OCI-LY1 (cell line): Measurements from ENCODE around the gene ZC3H6.

Source experiments
- H2AFZ ChIP-seq: fragments of 200-600 bp; sonication (generic), shearing (Covaris generic); 2 replicates; pipeline ENCODE4 v1.6.0; 2014; ENCODE audit warnings: antibody characterized with exemption, mild to moderate bottlenecking, low read length
- H3F3A ChIP-seq: fragments of 200-600 bp; sonication (generic), shearing (Covaris generic); 2 replicates; pipeline ENCODE4 v1.6.0; 2014; ENCODE audit warnings: mild to moderate bottlenecking, antibody characterized with exemption, low read length, moderate library complexity; ENCODE audit not compliant: insufficient read depth
- H3K27ac ChIP-seq: fragments of 200-600 bp; sonication (generic); 2 replicates; pipeline ENCODE4 v1.5.1; 2014; ENCODE audit warnings: low read length, mixed run types, mild to moderate bottlenecking, low read depth; ENCODE audit not compliant: poor library complexity, severe bottlenecking
- H3K27me3 ChIP-seq: fragments of 200-600 bp; sonication (generic); 2 replicates; pipeline ENCODE4 v1.6.0; 2014; ENCODE audit warnings: antibody characterized with exemption, mild to moderate bottlenecking, low read length, moderate library complexity; ENCODE audit not compliant: insufficient read depth
- H3K36me3 ChIP-seq: fragments of 200-600 bp; sonication (generic); 2 replicates; pipeline ENCODE4 v1.6.1; 2014; ENCODE audit warnings: mild to moderate bottlenecking, antibody characterized with exemption, low read length, moderate library complexity, mixed read lengths; ENCODE audit not compliant: insufficient read depth
- H3K4me1 ChIP-seq: fragments of 200-600 bp; sonication (generic); 2 replicates; pipeline ENCODE4 v1.5.1; 2014; ENCODE audit warnings: mild to moderate bottlenecking, low read length, moderate library complexity; ENCODE audit not compliant: insufficient read depth, severe bottlenecking
- H3K4me2 ChIP-seq: fragments of 200-600 bp; sonication (generic), shearing (Covaris generic); 2 replicates; pipeline ENCODE4 v1.6.1; 2014; ENCODE audit warnings: low read length
- H3K4me3 ChIP-seq: fragments of 200-600 bp; sonication (generic); 2 replicates; pipeline ENCODE4 v1.5.1; 2014; ENCODE audit warnings: low read length, low read depth, mild to moderate bottlenecking, mixed read lengths; ENCODE audit not compliant: poor library complexity, severe bottlenecking
- H3K79me2 ChIP-seq: fragments of 200-600 bp; shearing (Covaris generic); 2 replicates; pipeline ENCODE4 v1.6.1; 2016; ENCODE audit warnings: mixed run types, low read length, mixed read lengths; ENCODE audit not compliant: insufficient read depth
- H3K9ac ChIP-seq: fragments of 200-600 bp; sonication (generic), shearing (Covaris generic); 2 replicates; pipeline ENCODE4 v1.6.1; 2014; ENCODE audit warnings: mild to moderate bottlenecking, low read length, mixed read lengths
- H3K9me2 ChIP-seq: fragments of 200-600 bp; sonication (generic), shearing (Covaris generic); 2 replicates; pipeline ENCODE4 v1.6.1; 2014; ENCODE audit warnings: low read depth, mild to moderate bottlenecking, low read length, mixed read lengths
- H3K9me3 ChIP-seq: fragments of 200-600 bp; shearing (Covaris generic); 2 replicates; pipeline ENCODE4 v1.6.1; 2014; ENCODE audit warnings: low read length, mixed read lengths
- H4K20me1 ChIP-seq: fragments of 200-600 bp; sonication (generic), shearing (Covaris generic); 2 replicates; pipeline ENCODE4 v1.6.0; 2016; ENCODE audit warnings: mild to moderate bottlenecking, low read length; ENCODE audit not compliant: insufficient read depth
- EZH2 ChIP-seq: fragments of 200-600 bp; sonication (generic), shearing (Covaris generic); IDR thresholded peaks from 2 replicates; pipeline ENCODE4 v1.8.0; 2017; ENCODE audit warnings: borderline replicate concordance, mixed run types, mild to moderate bottlenecking, antibody characterized with exemption, low read length, moderate library complexity, mixed read lengths
- TF ChIP-seq, protein P1 (sequence below): fragments of 200-600 bp; sonication (generic), shearing (Covaris generic); IDR thresholded peaks from 2 replicates; pipeline ENCODE4 v1.5.1; 2017; ENCODE audit warnings: mild to moderate bottlenecking, antibody characterized with exemption, low read length, moderate library complexity, mixed read lengths

ZC3H6 gene

GRCh38 chr2:112317303-112318158 is 42.1 kb downstream of the ZC3H6 start:
- H2AFZ ChIP-seq, result no peak overlapping the region
- H3K27ac ChIP-seq, result no peak overlapping the region
- no peak overlapping the region for H3K4me3 ChIP-seq
- H4K20me1 ChIP-seq, result no peaks in the 10 kb centered on the region
- H3K9me3 ChIP-seq, result no peaks in the 10 kb centered on the region
- no peaks in the 10 kb centered on the region for H3F3A ChIP-seq
- H3K4me2 ChIP-seq, result no peak overlapping the region
- H3K9me2 ChIP-seq, result no peaks in the 10 kb centered on the region
- H3K79me2 ChIP-seq, result no peaks in the 10 kb centered on the region
- no peak for TF ChIP-seq EZH2
- TF ChIP-seq, protein P1, sequence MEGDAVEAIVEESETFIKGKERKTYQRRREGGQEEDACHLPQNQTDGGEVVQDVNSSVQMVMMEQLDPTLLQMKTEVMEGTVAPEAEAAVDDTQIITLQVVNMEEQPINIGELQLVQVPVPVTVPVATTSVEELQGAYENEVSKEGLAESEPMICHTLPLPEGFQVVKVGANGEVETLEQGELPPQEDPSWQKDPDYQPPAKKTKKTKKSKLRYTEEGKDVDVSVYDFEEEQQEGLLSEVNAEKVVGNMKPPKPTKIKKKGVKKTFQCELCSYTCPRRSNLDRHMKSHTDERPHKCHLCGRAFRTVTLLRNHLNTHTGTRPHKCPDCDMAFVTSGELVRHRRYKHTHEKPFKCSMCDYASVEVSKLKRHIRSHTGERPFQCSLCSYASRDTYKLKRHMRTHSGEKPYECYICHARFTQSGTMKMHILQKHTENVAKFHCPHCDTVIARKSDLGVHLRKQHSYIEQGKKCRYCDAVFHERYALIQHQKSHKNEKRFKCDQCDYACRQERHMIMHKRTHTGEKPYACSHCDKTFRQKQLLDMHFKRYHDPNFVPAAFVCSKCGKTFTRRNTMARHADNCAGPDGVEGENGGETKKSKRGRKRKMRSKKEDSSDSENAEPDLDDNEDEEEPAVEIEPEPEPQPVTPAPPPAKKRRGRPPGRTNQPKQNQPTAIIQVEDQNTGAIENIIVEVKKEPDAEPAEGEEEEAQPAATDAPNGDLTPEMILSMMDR, result no peak
- no peaks in the 10 kb centered on the region for H3K36me3 ChIP-seq
- no peaks in the 10 kb centered on the region for H3K27me3 ChIP-seq
- H3K4me1 ChIP-seq, result no peaks in the 10 kb centered on the region
- H3K9ac ChIP-seq, result no peak overlapping the region

DNA sequence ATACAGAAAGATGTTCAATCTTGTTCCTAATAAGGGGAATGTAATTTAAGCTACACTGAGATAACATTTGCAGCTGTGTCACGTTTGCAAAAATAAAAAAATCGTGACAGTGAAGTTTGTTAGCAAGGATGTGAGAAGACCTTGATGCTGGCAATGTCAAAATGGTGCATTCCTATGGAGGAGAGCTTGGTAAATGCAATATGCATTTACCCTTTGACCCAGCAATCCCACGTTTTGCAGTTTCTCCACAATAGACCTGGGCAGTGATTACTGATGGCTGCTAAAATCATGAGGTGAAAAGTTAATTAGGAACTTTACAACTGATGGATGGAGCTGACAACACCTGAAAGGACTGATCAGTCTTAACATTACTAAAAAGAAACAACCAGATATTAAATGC is 43.1 kb downstream of the ZC3H6 start:
- H3K4me2 ChIP-seq, result no peak overlapping the region
- H3K27me3 ChIP-seq, result no peaks in the 10 kb centered on the region
- no peaks in the 10 kb centered on the region for H3K36me3 ChIP-seq
- no peak overlapping the region for H3K27ac ChIP-seq
- no peaks in the 10 kb centered on the region for H3K9me3 ChIP-seq
- H3K4me3 ChIP-seq, result no peak overlapping the region
- no peaks in the 10 kb centered on the region for H3K79me2 ChIP-seq
- H3K9ac ChIP-seq, result no peak overlapping the region
- no peaks in the 10 kb centered on the region for H3K9me2 ChIP-seq
- TF ChIP-seq, protein P1, result no peak
- no peak for TF ChIP-seq EZH2
- H4K20me1 ChIP-seq, result no peaks in the 10 kb centered on the region
- no peak overlapping the region for H2AFZ ChIP-seq
- no peaks in the 10 kb centered on the region for H3K4me1 ChIP-seq
- no peaks in the 10 kb centered on the region for H3F3A ChIP-seq

DNA sequence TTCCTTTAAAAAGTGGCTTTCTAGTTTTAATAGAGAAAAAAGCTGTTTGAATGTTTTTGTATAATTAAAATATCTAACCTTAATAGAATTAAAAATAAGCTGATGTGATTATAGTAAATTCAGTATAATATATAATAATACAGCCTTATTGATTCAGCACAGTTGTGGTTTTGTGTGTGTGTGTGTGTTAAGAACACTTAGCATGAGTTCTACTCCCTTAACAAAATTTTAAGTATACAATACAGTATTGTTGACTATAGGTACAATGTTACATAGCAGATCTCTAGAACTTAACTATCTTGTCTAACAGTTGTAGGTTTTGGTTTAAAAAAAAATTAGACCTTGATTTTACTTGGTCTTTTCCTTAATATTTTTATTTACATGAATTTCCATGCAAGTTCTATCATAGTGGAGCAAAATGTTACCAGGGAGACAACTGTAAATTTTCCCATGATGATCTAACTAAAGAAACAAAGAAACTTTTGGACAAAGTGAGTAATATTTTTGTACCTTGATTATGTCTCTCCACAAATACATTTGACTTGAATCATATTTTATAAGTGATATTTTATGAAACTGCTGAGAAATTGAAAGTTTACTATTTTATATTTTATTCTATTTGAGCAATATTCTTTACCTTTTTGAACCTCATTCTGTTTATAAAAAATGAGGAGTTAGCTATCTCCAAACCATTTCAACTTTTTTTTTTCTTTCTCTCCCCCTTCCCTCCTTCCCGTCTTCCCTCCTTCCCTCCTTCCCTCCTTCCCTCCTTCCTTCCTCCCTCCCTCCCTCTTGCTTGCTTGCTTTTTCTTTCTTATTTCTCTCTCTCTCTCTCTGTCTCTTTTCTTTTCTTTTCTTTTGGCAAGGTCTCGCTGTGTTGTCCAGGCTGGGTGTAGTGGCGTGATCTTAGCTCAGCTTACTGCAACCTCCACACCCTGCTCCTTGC is 46.3 kb downstream of the ZC3H6 start:
- H2AFZ ChIP-seq, result no peak overlapping the region
- H4K20me1 ChIP-seq, result no peaks in the 10 kb centered on the region
- H3K27ac ChIP-seq, result no peak overlapping the region
- TF ChIP-seq, protein P1, result no peak
- TF ChIP-seq EZH2, result no peak
- H3K36me3 ChIP-seq, result no peaks in the 10 kb centered on the region
- H3K4me1 ChIP-seq, result no peaks in the 10 kb centered on the region
- H3K9ac ChIP-seq, result no peak overlapping the region
- no peaks in the 10 kb centered on the region for H3K9me3 ChIP-seq
- no peak overlapping the region for H3K4me2 ChIP-seq
- H3K9me2 ChIP-seq, result no peaks in the 10 kb centered on the region
- H3K79me2 ChIP-seq, result no peaks in the 10 kb centered on the region
- H3F3A ChIP-seq, result no peaks in the 10 kb centered on the region
- no peak overlapping the region for H3K4me3 ChIP-seq
- no peaks in the 10 kb centered on the region for H3K27me3 ChIP-seq
